ENCODE results near the gene NACC2.

DNA sequence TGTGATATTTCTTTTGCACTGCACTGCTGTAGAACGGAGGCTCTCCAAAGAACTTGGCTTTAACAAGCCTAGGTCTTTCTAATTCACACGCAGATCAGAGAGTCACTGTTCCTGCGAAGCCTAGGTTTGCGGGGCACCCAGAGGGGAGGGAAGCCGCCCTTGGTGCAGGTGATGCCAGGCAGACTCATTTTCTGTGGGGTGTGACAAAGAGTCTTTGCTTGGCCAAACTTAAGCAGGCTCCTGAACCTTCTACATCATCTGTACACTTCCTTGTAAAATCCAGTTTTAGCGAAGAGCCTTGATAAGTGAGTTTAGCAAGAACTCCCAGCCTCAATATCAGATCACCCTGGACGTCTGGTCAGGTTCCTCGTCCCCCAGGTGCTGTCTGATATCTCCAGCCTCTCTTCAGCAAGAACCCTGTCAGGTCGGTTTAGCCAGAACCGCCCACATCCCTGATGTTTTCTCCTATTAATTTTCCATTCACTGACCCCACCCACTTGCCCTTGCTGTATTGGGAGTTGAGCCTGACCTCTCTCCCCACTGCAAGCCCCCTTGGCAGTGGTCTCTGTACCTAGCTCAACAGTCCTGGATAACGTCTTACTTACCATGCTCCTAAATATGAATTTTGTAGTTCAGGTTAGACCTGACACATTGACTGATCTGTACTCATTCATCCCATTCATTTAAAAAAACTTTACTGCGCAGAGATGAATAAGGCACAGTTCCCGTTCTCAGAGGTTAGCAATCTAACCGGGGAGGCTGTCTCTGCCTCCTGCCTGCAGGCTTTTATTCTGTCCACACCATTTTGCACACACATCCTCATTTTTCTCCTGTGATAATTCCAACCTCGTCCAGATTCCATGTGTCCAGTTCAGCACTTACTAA, 133.0 kb downstream of the NACC2 start:
- TF ChIP-seq, protein P1, sequence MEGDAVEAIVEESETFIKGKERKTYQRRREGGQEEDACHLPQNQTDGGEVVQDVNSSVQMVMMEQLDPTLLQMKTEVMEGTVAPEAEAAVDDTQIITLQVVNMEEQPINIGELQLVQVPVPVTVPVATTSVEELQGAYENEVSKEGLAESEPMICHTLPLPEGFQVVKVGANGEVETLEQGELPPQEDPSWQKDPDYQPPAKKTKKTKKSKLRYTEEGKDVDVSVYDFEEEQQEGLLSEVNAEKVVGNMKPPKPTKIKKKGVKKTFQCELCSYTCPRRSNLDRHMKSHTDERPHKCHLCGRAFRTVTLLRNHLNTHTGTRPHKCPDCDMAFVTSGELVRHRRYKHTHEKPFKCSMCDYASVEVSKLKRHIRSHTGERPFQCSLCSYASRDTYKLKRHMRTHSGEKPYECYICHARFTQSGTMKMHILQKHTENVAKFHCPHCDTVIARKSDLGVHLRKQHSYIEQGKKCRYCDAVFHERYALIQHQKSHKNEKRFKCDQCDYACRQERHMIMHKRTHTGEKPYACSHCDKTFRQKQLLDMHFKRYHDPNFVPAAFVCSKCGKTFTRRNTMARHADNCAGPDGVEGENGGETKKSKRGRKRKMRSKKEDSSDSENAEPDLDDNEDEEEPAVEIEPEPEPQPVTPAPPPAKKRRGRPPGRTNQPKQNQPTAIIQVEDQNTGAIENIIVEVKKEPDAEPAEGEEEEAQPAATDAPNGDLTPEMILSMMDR (IDR thresholded peaks at IDR 0.05; ENCODE audit: extremely low read depth in 1 of 2, insufficient read depth in 1 of 2, low read depth in 1 of 2, low read length in 2 of 2), result no peak
- TF ChIP-seq POLR2AphosphoS5 (IDR thresholded peaks at IDR 0.05; ENCODE audit: insufficient read depth, low read depth, low read length) (no peak), JUN (IDR thresholded peaks at IDR 0.05; ENCODE audit: borderline replicate concordance, insufficient read depth, insufficient read length, low read depth) (no peak), MYC (IDR thresholded peaks at IDR 0.05; ENCODE audit: low read depth, low read length) (no peak), EZH2 (IDR thresholded peaks at IDR 0.05; ENCODE audit: borderline replicate concordance, low read depth, low read length, severe bottlenecking) (no peak), POLR2A (IDR thresholded peaks at IDR 0.05; ENCODE audit: low read depth, low read length) (no peak)
- TF ChIP-seq, protein P2, sequence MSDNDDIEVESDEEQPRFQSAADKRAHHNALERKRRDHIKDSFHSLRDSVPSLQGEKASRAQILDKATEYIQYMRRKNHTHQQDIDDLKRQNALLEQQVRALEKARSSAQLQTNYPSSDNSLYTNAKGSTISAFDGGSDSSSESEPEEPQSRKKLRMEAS (IDR thresholded peaks at IDR 0.05; ENCODE audit: insufficient read depth, insufficient read length), result no peak
